HUES48 (cell line): ENCODE measurements around the gene TAB3.

Experiments used
- H3K27ac ChIP-seq: one replicate; pipeline ENCODE4 v1.7.0; 2013; ENCODE audit warnings: low read depth, low read length, inconsistent platforms
- H3K27me3 ChIP-seq: 2 replicates; pipeline ENCODE4 v1.6.1; 2013; ENCODE audit warnings: mild to moderate bottlenecking, low read length; ENCODE audit not compliant: control insufficient read depth, insufficient read depth
- H3K36me3 ChIP-seq: 2 replicates; pipeline ENCODE4 v1.6.1; 2013; ENCODE audit warnings: low read length; ENCODE audit not compliant: control insufficient read depth, insufficient read depth
- H3K4me1 ChIP-seq: 2 replicates; pipeline ENCODE4 v1.6.1; 2013; ENCODE audit warnings: mild to moderate bottlenecking, low read length; ENCODE audit not compliant: control insufficient read depth, insufficient read depth
- H3K4me3 ChIP-seq: 2 replicates; pipeline ENCODE4 v1.5.1; 2013; ENCODE audit warnings: mild to moderate bottlenecking, low read depth, low read length
- H3K9ac ChIP-seq: 2 replicates; pipeline ENCODE4 v1.6.1; 2013; ENCODE audit warnings: mild to moderate bottlenecking, low read depth, low read length, moderate library complexity
- H3K9me3 ChIP-seq: 2 replicates; pipeline ENCODE4 v1.6.1; 2013; ENCODE audit warnings: low read length; ENCODE audit not compliant: control insufficient read depth, insufficient read depth

TAB3 gene

DNA sequence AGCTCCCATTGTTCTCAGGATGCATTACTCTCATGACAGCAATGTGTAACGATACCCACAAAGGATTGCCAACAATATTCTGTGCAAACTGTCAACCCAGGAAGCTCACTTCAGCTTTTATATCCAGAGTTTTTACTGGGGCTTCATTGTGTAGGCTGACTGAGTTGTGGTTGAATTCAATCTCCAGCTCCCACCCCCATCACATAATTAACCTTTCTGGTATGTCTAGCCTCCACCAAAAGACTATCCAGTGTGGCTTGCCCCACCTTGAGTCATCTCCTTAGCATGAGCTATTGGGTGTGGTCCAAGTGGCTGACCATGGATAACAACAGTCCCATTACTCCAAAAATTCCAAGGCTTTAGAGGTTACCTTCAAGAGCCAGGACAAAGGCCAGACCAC lies 17.7 kb upstream of the TAB3 start:
- Histone ChIP-seq H3K9me3 (no peaks in the 10 kb centered on the region), H3K27me3 (no peaks in the 10 kb centered on the region; the same call in 1 of the 2 replicates), H3K36me3 (no peaks in the 10 kb centered on the region), H3K9ac (no peak overlapping the region), H3K27ac (no peak overlapping the region), H3K4me3 (no peak overlapping the region), H3K4me1 (peaks cover 9% of the 10 kb centered on the region; the same call in 1 of the 2 replicates)

DNA sequence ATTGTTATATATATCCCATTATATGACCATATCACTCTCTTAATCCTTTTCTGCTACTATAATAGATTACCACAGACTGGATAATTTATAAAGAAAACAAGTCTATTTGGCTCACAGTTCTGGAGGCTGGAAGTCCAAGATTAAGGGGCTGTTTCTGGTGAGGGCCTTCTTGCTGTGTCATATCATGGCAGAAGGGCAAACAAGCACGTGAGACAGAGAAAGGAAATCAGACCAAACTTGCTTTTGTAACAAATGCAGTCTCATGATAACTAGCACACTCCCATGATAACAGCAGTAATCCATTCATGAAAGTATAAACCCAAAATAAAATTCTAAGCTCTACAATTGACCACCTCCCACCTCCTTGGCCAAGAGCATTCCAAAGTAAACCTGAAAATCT lies 16.3 kb upstream of the TAB3 start:
- Histone ChIP-seq H3K9ac (no peak overlapping the region), H3K36me3 (no peaks in the 10 kb centered on the region), H3K9me3 (no peaks in the 10 kb centered on the region), H3K4me1 (peaks cover 6% of the 10 kb centered on the region; the same call in 1 of the 2 replicates), H3K27me3 (no peaks in the 10 kb centered on the region; the same call in 1 of the 2 replicates), H3K4me3 (no peak overlapping the region), H3K27ac (no peak overlapping the region)

DNA sequence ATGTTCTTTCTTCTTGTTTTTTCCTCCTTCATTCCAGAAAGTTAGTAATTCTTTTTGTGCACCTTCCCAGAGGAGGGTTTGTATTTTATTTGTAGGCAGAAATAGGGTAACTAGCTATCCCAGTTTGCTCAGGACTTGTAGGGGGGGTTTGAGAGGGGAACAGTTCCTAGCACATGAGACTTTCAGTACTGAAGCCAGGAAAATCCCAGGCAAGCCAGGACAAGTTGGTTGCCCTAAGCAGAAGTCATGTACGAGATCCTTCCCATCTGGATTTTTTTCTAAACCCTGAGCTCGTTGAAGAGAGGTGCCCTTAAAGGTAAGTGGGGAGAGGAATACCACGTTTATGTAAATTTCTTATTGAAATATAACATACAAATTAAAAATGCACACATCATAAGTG lies 15.6 kb upstream of the TAB3 start:
- Histone ChIP-seq H3K9me3 (no peaks in the 10 kb centered on the region), H3K4me3 (no peak overlapping the region), H3K27ac (no peak overlapping the region), H3K9ac (no peak overlapping the region), H3K4me1 (no peaks in the 10 kb centered on the region), H3K27me3 (no peaks in the 10 kb centered on the region; the same call in 1 of the 2 replicates), H3K36me3 (no peaks in the 10 kb centered on the region)

DNA sequence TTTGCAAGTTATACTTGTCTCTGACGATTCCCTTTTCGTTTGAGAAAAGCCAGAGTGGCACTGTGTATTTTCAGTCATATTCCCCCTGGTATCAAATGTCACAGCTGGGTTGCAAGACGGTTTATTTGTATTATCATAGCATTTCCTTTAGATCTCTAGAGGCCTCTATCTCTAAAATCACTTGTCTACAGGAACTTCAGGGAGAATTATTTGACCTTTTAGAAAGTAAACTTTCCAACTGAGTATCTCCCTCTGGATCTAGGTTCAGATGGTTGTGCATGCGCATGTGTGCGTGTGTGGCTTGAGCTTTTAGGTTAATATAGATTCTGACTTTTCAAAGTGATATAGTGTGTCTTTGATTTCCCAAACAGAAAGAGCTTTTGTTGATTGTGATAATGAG lies 15.1 kb upstream of the TAB3 start:
- Histone ChIP-seq H3K4me1 (no peaks in the 10 kb centered on the region), H3K9ac (no peak overlapping the region), H3K27ac (no peak overlapping the region)

DNA sequence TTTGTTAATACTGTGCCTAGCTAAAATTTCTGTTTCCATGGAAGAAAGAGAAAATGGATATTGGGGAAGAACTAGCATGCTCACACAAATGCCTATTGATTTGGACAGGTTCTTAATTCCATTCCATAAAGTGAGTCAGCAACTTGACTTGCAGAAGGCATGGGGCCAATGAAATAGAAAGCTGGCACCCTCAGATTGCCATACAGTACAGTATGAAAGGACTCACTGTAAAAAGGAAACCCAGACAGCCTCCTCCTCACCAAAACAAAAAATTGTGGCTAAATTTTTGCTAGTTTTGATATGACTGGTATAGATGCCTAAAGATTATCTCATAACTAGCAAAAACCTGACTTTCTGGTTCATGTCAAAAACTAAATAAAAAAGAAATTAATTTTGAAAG lies 11.2 kb upstream of the TAB3 start:
- no peaks in the 10 kb centered on the region for H3K4me1 ChIP-seq
- no peak overlapping the region for H3K4me3 ChIP-seq
- H3K9me3 ChIP-seq, result no peaks in the 10 kb centered on the region
- no peaks in the 10 kb centered on the region for H3K36me3 ChIP-seq
- H3K27ac ChIP-seq, result no peak overlapping the region
- no peaks in the 10 kb centered on the region for H3K27me3 ChIP-seq
- no peak overlapping the region for H3K9ac ChIP-seq

More for the DNA sequence above, 15.1 kb upstream of the TAB3 start:
- Histone ChIP-seq H3K9me3 (no peaks in the 10 kb centered on the region), H3K27me3 (no peaks in the 10 kb centered on the region; the same call in 1 of the 2 replicates), H3K4me3 (no peak overlapping the region), H3K36me3 (no peaks in the 10 kb centered on the region)

DNA sequence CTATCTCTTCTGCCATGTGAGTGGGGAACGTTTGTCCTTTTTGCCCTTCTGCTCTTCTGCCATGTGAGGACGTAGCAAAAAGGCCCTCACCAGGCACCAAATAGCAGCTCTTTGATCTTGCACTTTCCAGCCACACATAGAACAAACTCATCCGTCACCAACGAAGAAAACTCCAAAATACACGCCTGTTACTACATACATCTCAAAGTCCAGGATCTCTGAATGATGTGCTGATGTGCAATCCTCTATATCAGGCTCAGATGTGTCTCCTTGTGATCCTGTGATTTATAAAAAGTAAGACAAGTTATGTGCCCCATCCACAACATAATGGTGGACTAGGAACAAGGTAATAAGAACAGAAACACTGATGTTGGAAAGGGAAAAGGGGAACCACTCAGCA lies 9.8 kb upstream of the TAB3 start:
- no peak overlapping the region for H3K27ac ChIP-seq
- no peaks in the 10 kb centered on the region for H3K4me1 ChIP-seq
- no peak overlapping the region for H3K9ac ChIP-seq
- H3K4me3 ChIP-seq, result no peak overlapping the region
- no peaks in the 10 kb centered on the region for H3K36me3 ChIP-seq
- no peaks in the 10 kb centered on the region for H3K27me3 ChIP-seq
- no peaks in the 10 kb centered on the region for H3K9me3 ChIP-seq

DNA sequence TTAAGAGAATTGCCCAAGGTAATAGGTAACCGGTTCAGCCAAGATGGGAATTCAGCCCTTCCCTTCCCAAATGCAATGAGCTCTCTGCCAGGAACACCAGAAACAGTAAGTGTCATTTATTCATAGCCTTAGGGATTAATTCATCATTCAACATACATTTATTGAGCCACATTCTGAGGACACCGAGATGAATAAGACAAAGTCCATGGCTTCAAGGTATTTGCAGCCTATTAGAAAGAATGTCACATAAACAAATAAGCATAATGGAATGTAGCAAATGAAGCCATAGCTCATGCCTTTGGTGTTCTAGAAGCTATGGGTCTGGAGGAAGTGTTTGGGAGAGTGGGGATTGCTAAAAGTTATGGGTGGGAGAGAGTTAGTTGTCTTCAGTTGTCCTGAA lies 6.3 kb upstream of the TAB3 start:
- Histone ChIP-seq H3K4me3 (no peak overlapping the region), H3K9me3 (no peaks in the 10 kb centered on the region), H3K4me1 (no peaks in the 10 kb centered on the region), H3K36me3 (no peaks in the 10 kb centered on the region), H3K27me3 (no peaks in the 10 kb centered on the region), H3K9ac (no peak overlapping the region), H3K27ac (no peak overlapping the region)

DNA sequence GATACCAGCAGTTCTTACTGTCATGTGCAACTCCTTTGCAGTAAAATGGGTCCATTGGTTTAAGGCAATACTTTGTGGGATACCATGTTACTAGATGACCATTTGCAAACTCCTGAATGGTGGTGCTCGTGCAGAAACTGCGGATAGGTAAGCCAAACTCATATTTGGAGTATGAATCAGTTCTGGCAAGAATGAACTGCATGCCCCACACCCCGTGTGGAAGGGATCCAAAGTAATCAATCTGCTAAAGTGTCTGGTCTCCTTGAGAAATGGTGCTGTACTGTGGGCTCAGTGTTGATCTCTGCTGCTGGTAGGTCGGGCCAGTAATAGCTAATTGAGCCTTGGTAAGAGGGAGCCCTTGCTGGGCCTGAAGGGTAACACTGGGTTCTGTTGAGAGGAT lies 4.2 kb upstream of the TAB3 start:
- Histone ChIP-seq H3K27me3 (no peaks in the 10 kb centered on the region), H3K27ac (no peak overlapping the region), H3K4me3 (no peak overlapping the region)

DNA sequence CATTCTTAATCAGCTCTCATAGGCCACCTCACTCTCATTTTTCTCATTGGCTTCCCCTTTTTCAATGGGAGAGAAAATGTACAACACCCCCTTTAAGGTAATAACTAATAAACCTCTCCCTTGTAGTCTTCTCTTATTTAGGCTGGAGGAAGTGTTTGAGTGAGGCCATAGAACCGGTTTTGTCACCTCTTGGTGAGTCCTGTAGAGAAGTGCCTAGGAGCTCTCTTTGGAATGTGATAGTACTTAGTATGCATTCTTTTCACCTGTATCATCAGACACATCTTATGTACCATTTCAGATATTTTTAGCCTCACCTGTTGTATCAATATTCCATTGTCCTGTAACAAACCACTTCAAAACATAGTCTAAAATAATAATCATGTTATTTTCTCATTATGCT lies 3.5 kb upstream of the TAB3 start:
- Histone ChIP-seq H3K36me3 (no peaks in the 10 kb centered on the region), H3K9me3 (no peaks in the 10 kb centered on the region), H3K4me3 (no peak overlapping the region), H3K9ac (no peak overlapping the region), H3K27me3 (no peaks in the 10 kb centered on the region), H3K4me1 (no peaks in the 10 kb centered on the region), H3K27ac (no peak overlapping the region)

More for the DNA sequence above, 4.2 kb upstream of the TAB3 start:
- no peaks in the 10 kb centered on the region for H3K9me3 ChIP-seq
- H3K4me1 ChIP-seq, result no peaks in the 10 kb centered on the region
- no peak overlapping the region for H3K9ac ChIP-seq
- no peaks in the 10 kb centered on the region for H3K36me3 ChIP-seq

DNA sequence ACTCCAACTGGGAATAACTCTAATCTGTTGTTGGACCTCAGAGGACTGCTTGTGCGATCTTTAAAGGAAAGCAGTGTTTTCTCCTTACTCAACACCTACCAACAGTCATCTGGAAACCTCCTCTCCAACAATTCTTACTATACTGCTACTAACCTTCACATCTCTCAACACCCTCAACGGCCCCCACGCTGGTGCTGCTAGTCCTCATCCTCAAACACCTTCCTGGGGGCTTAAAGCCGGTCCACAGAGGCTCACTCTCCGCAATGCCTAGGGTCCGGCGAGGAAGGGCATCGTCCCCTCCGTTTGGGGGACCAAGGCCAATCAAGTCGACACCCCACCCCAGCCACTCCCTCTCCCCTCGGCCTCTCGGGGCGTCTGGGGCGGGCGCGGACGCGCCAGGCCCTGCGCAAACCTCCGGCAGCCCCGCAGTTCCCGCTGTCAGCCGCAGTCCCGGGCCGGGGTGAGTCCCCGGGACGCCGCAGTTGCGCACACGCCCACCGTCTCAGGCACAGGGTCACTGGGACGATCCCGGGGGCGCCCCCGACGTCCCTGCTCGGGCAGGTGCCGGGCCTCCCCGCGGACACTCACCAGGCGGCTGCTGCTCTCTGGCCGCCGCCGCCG lies 418 bp downstream of the TAB3 start:
- no peaks in the 10 kb centered on the region for H3K4me1 ChIP-seq
- peak overlapping the region; percentile 78 for H3K4me3 ChIP-seq
- no peaks in the 10 kb centered on the region for H3K27me3 ChIP-seq
- H3K36me3 ChIP-seq, result no peaks in the 10 kb centered on the region
- peak overlapping the region; percentile 66 for H3K27ac ChIP-seq
- peak overlapping the region; percentile 37; the same call in 1 of the 2 replicates for H3K9ac ChIP-seq
- no peaks in the 10 kb centered on the region for H3K9me3 ChIP-seq

DNA sequence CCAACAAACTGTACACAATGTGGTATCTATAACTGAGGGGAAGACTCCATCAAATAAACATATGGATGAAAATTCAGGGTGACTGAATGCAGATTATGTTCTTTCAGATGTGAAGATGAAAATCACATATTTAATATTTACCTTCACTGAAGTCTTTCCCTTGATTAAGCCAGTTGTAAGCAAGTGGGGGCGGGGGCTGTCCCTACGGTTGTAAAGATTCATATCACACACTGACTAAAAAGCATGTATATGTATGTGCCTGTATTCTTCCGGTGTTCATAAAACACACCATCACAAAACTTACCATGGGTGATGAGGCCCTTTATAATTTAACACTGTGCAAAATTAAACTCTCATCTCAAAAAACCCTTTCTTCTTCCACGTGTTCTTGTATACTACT lies 1.3 kb downstream of the TAB3 start:
- H3K36me3 ChIP-seq, result no peaks in the 10 kb centered on the region
- no peak overlapping the region for H3K27ac ChIP-seq
- H3K9ac ChIP-seq, result no peak overlapping the region
- H3K4me3 ChIP-seq, result peak overlapping the region; percentile 78; the same call in 1 of the 2 replicates
- H3K9me3 ChIP-seq, result no peaks in the 10 kb centered on the region
- no peaks in the 10 kb centered on the region for H3K4me1 ChIP-seq
- no peaks in the 10 kb centered on the region for H3K27me3 ChIP-seq
